ENCODE measurements around the gene SLC6A16.
"Not testable (repeated sequence)": the region's sequence is repeated elsewhere in the genome, so short reads cannot be mapped to it uniquely, and the experiment has no call there.

SLC6A16 gene

DNA sequence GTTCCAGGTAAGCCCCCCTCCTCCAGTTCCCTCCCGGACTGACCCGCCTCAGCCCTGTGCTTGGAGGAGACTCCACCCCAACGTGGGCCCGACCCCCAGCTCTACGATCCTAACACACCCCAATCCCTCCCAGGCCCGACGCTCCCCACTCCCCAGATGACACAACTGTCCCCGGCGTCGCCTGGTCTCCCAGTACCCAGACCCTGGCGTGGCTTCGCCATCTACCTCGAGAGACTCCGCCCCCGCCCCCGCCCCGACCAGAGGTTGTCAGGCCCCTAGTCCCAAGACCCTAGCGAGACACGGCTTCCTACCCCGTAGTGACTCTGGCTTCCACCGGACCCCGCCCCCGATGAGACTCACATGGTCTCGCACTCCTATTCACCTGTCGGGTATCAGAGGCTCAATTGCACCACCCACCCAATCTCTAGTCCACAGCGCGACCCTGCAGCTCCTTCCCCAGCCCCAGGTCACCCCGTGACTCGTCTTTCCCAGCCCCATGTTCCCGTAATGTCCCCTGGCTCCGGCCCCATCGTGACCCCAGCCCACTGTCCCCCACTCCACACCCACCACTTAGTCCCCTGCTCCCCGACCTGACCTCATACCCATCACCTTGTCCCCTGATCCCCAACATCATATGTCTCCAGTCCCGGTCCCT is 13.2 kb upstream of the SLC6A16 start:
- peak overlapping the region; percentile 42 for H3K4me3 Mint-ChIP-seq
- H3K36me3 Mint-ChIP-seq: no peaks in the 10 kb centered on the region

DNA sequence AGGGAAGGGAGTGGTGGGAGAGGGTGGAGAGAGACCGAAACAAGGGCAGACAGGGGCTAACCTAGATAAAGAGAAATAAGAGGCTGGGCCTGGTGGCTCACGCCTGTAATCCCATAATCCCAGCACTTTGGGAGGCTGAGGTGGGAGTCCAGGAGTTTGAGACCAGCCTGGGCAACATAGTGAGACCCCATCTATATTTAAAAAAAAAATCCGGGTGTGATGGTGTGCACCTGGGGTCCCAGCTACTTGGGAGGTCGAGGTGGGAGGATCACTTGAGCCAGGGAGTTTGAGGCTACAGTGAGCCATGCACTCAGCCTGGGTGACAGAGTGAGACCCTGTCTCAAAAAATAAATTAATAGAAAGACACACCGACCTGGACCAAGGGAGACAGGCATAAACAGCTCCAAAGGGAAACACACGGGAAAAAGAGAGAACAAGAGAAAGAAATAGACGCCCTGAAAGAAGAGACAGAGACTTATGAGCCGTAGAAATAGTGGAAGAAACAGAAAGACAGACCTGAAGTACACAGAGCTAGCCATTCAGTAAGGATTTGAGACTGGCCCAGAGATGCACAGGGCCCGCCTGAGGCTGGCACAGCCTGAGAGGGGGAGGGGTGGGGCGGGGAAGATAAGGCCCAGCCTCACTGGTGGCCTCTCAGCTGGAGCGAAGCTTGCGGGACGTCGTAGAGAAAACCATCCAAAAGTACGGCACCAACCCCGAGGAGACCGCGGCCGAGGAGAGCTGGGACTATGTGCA is 12.5 kb upstream of the SLC6A16 start:
- Mint-ChIP-seq H3K4me3 (peak overlapping the region; percentile 99), H3K9me3 (ENCODE audit: low read depth) (no peaks in the 10 kb centered on the region), H3K27me3 (no peaks in the 10 kb centered on the region), H3K4me1 (ENCODE audit: low read depth) (peaks cover 58% of the 10 kb centered on the region), H3K36me3 (no peaks in the 10 kb centered on the region), H3K27ac (peak overlapping the region; percentile 82)

More for the DNA sequence above, 13.2 kb upstream of the SLC6A16 start:
- H3K27me3 Mint-ChIP-seq: no peaks in the 10 kb centered on the region
- peaks cover 54% of the 10 kb centered on the region for H3K4me1 Mint-ChIP-seq (ENCODE audit: low read depth)
- H3K9me3 Mint-ChIP-seq (ENCODE audit: low read depth): no peaks in the 10 kb centered on the region
- peak overlapping the region; percentile 41 for H3K27ac Mint-ChIP-seq

DNA sequence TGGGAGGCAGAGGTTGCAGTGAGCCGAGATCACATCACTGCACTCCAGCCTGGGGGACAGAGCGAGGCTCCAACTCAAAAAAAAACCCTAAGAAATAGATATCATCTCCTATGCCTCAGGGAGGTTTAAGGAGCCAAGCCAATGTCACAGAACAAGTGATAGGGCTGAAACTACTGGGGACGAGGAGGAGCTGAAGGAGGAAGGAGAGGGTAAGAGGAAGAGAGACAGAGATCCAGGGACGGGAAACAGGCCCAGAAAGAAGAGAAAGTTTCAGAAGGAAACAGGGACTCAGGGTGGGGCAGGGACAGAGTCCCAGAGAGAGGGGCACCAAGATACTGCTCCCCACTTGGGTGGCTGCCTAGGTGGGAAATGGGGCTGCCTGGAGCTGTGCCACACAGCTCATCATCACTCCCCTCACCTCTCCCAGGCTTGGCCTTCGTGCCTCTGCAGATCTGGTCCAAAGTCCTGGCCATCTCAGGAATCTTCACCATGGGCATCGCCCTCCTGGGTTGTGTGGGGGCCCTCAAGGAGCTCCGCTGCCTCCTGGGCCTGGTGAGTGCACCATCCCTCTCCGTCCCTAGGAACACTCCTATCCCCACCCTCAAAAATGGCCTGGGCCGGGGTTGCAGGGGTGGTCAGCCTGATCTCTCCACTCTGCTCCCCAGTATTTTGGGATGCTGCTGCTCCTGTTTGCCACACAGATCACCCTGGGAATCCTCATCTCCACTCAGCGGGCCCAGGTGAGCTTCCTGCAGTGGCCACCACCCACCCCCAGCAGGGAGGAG is 11.7 kb upstream of the SLC6A16 start:
- H3K4me3 Mint-ChIP-seq: peak overlapping the region; percentile 99
- peak overlapping the region; percentile 91 for H3K27ac Mint-ChIP-seq
- H3K36me3 Mint-ChIP-seq: no peaks in the 10 kb centered on the region
- peaks cover 64% of the 10 kb centered on the region for H3K4me1 Mint-ChIP-seq (ENCODE audit: low read depth)
- H3K27me3 Mint-ChIP-seq: no peaks in the 10 kb centered on the region
- no peaks in the 10 kb centered on the region for H3K9me3 Mint-ChIP-seq (ENCODE audit: low read depth)

DNA sequence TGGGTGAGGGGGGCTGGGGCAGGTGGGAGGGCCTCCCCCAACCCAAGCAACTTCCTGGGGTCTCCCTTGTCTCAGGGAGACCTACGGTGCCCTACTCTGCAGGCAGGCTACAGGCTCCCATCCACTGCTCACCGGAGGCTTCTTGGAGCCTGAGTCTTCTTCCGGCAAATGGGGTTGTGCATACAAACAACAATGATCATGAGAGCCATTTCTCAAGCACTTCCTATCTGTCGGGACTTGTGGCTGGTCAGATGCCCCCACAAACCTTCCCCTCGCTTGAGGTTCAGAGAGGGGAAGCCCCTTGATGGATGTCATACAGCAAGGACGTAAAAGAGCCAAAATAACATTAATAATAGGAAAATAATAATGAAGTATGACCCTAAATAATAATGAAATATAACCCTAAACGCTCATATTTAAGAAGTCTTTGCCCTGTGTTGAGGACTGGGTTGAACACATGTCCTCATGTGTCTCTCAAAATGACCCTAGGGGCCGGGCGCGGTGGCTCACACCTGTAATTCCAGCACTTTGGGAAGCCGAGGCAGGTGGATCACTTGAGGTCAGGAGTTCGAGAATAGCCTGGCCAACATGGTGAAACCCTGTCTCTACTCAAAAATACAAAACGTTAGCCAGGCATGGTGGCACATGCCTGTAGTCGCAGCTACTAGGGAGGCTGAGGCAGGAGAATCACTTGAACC is 10.9 kb upstream of the SLC6A16 start:
- Mint-ChIP-seq H3K27me3 (no peaks in the 10 kb centered on the region), H3K4me3 (peak overlapping the region; percentile 99), H3K36me3 (no peaks in the 10 kb centered on the region), H3K4me1 (ENCODE audit: low read depth) (peaks cover 71% of the 10 kb centered on the region), H3K9me3 (ENCODE audit: low read depth) (no peaks in the 10 kb centered on the region), H3K27ac (peak overlapping the region; percentile 99)

DNA sequence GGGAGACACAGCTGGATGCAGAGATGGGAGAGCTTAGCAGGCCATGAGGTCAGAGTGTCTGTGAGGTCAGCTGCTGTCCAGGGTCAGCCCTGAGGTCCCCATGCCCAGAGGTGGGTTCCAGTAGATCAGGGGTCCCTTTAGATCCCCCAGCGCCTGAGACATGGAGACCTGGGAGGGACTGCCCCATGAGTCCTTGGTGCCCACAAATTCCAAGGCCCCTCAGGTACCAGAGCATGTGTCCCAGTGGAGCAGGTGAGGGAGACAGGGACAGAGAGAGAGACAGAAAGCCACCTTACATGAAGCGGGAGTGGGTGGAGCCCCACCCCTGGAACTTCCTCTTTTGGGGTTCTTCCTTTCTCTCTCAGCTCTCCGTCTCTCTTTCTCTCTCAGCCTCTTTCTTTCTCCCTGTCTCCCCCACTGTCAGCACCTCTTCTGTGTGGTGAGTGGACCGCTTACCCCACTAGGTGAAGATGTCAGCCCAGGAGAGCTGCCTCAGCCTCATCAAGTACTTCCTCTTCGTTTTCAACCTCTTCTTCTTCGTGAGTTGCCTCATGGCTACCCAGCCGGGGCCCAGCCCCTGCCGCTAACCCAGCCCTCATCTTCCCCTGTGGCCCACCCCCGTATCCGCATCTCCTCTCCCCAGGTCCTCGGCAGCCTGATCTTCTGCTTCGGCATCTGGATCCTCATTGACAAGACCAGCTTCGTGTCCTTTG is 10.2 kb upstream of the SLC6A16 start, which contains the start of gene CD37:
CD37 (plus strand) TSS at position 336 of the 713 bp plus-strand sequence; CDS start at position 471, 135 bp downstream.
- Mint-ChIP-seq H3K36me3 (peaks cover 1% of the 10 kb centered on the region), H3K27ac (peak within 1 kb of the TSS; percentile 99)

DNA sequence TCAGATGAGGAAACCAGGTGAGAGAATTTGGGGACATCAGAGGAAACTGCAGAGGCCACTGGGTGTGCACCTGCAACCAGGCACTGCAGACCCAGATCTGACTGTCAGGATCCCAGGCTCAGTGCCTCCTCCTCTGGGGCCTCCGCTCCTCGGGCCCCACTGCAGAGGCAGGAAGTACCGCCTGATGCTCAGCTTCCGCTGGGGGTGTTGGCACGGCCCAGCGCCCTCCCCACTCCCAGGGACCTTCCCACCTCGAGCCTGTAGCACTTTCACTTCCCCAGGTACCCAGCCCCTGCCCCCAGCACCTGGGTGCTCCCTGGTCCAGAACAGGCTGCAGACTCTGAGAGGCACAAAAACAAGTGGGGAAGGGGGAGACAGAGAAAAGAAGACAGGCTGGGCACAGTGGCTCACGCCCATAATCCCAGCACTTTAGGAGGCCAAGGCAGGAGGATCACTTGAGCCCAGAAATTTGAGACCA is 8.9 kb upstream of the SLC6A16 start:
- Mint-ChIP-seq H3K27ac (peak overlapping the region; percentile 96), H3K4me3 (peak overlapping the region; percentile 79), H3K36me3 (peaks cover 6% of the 10 kb centered on the region), H3K9me3 (ENCODE audit: low read depth) (no peaks in the 10 kb centered on the region), H3K4me1 (ENCODE audit: low read depth) (peaks cover 73% of the 10 kb centered on the region), H3K27me3 (no peaks in the 10 kb centered on the region)

More for the DNA sequence above, 10.2 kb upstream of the SLC6A16 start, which contains the start of gene CD37:
- H3K9me3 Mint-ChIP-seq (ENCODE audit: low read depth): no peaks in the 10 kb centered on the region
- H3K4me1 Mint-ChIP-seq (ENCODE audit: low read depth): peaks cover 73% of the 10 kb centered on the region
- H3K4me3 Mint-ChIP-seq: peak within 1 kb of the TSS; percentile 99
- no peaks in the 10 kb centered on the region for H3K27me3 Mint-ChIP-seq

DNA sequence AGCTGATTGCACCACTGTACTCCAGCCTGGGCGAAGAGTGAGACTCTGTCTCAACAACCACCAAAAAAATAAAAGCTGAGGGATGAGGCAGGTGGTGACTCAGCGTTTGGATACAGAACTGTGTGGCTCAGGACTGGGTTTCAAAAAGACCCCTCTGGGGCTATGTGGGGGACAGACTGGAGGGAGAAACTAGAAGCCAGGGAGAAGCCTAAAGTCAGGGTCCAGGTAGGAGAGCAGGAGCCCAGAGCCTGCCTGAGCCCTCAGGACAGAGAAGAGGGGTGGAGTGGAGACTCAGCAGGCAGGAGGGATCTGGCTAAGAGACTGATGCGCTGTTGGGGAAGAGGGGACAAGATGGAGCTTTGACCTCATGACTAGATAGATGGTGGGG is 8.4 kb upstream of the SLC6A16 start:
- no peaks in the 10 kb centered on the region for H3K27me3 Mint-ChIP-seq
- H3K36me3 Mint-ChIP-seq: peaks cover 8% of the 10 kb centered on the region
- peak overlapping the region; percentile 96 for H3K27ac Mint-ChIP-seq
- no peaks in the 10 kb centered on the region for H3K9me3 Mint-ChIP-seq (ENCODE audit: low read depth)
- peaks cover 73% of the 10 kb centered on the region for H3K4me1 Mint-ChIP-seq (ENCODE audit: low read depth)
- H3K4me3 Mint-ChIP-seq: peak overlapping the region; percentile 79

DNA sequence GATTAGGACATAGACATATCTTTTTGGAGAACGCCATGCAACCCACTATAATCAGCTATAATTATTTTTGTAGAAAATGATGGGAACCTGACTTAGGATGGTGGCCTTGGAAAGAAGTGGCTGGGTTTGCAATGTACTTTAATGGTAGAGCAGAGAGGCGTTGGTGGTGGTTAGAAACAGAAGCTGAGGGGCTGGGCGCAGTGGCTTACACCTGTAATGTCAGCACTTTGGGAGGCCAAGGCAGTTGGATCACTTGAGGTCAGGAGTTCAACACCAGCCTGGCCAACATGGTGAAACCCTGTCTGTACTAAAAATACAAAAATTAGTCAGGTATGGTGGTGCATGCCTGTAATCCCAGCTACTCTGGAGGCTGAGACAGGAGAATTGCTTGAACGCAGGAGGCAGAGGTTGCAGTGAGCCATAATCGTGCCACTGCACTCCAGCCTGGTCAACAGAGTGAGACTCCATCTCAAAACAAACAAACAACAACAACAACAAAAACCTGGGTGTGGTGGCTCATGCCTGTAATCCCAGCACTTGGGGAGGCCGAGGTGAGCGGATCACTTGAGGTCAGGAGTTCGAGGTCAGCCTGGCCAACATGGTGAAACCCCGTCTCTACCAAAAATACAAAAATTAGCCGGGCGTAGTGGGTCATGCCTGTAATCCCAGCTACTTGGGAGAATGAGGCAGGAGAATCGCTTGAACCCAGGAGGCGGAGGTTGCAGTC is 7.9 kb upstream of the SLC6A16 start:
- Mint-ChIP-seq H3K4me1 (ENCODE audit: low read depth) (peaks cover 77% of the 10 kb centered on the region), H3K4me3 (peak overlapping the region; percentile 79), H3K36me3 (peaks cover 13% of the 10 kb centered on the region), H3K27ac (peak overlapping the region; percentile 81)
- H3K9me3 Mint-ChIP-seq (ENCODE audit: low read depth); H3K27me3 Mint-ChIP-seq: not testable (repeated sequence)

DNA sequence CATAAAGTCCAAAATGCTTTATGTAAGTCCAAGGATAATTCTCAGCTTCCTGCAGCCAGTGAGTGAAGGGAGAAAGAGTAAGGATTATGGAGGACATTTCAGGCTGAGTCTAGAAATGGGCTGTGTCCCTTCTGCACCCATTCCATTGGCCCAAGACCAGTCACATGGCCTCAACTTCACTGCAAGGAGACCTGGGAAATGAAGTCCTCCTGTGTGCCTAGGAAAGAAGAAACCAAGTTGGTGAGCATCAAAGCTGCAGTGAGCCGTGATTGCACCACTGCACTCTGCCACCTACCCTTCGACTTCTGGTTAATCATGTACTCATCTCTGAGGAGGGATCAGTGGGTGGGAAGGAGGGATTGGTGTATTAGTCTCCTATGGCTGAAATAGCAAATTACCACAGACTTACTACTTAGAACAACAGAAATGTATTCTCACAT is 6.6 kb upstream of the SLC6A16 start:
- H3K27ac Mint-ChIP-seq: peak overlapping the region; percentile 79
- H3K27me3 Mint-ChIP-seq: no peaks in the 10 kb centered on the region
- peak overlapping the region; percentile 27 for H3K4me3 Mint-ChIP-seq
- H3K4me1 Mint-ChIP-seq (ENCODE audit: low read depth): peaks cover 75% of the 10 kb centered on the region
- no peaks in the 10 kb centered on the region for H3K9me3 Mint-ChIP-seq (ENCODE audit: low read depth)
- H3K36me3 Mint-ChIP-seq: peaks cover 13% of the 10 kb centered on the region

DNA sequence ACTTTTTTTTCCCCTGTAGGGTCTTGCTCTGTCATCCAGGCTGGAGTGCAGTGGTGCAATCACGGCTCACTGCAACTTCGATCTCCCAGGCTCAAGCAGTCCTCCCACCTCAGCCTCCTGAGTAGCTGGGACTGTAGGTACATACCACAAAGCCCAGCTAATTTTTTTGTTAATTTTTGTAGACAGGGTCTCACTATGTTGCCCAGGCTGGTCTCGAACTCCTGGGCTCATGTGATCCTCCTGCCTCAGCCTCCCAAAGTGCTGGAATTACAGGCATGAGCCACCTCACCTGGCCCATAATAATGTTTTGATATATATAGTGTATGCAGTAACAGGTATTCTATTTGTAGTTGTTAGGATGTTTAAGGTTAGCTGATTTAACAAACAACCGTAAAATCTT is 6.2 kb upstream of the SLC6A16 start:
- Mint-ChIP-seq H3K4me3 (peak overlapping the region; percentile 27), H3K36me3 (peaks cover 13% of the 10 kb centered on the region), H3K4me1 (ENCODE audit: low read depth) (peaks cover 70% of the 10 kb centered on the region), H3K27ac (peak overlapping the region; percentile 79)
- not testable (repeated sequence) for H3K27me3 Mint-ChIP-seq; H3K9me3 Mint-ChIP-seq (ENCODE audit: low read depth)

DNA sequence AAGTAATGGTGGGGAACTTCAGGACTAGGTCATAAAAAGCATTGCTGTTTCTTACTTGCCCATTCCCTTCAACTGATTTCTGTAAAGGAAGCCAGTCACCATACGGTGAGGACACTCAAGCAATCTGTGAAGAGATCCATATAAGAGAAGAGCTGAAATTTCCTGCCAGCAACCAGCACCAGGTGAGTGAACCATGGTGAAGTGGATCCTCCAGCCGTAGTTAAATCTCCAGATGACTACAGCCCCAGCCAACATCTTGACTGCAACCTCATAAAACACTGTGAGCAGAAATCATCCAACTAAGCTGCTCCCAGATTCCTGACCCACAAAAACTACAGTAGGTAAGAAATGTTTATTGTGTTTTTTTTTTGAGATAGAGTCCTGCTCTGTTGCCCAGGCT is 3.8 kb upstream of the SLC6A16 start:
- peak overlapping the region; percentile 62 for H3K27ac Mint-ChIP-seq
- peaks cover 15% of the 10 kb centered on the region for H3K36me3 Mint-ChIP-seq
- peak overlapping the region; percentile 13 for H3K4me3 Mint-ChIP-seq
- H3K4me1 Mint-ChIP-seq (ENCODE audit: low read depth): peaks cover 51% of the 10 kb centered on the region
- H3K9me3 Mint-ChIP-seq (ENCODE audit: low read depth): no peaks in the 10 kb centered on the region
- no peaks in the 10 kb centered on the region for H3K27me3 Mint-ChIP-seq

DNA sequence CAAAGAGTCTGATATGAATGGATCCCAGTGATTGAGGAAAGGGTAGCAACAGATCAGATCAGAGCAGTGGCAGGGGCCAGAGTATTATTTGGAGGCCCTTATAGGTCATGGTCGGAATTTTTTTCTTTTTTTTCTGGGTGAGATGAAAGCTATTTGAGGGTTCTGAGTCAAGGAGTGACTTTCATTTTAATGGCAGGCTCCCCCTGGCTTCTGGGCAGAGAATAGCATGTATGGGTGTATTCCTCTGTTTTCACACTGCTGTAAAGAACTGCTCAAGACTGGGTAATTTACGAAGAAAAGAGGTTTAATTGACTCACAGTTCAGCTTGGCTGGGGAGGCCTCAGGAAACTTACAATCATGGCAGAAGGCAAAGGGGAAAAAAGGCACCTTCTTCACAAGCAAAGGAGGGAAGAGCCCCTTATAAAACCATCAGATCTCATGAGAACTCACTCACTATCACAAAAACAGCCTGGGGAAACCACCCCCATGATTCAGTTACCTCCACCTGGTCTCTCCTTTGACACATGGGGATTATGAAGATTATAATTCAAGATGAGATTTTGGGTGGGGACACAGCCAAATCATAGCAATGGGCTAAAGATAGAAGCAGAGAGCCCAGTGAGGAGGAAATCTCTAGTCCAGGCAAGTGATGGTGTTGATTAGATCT is 3.0 kb upstream of the SLC6A16 start:
- no peak overlapping the region for H3K4me3 Mint-ChIP-seq
- H3K27me3 Mint-ChIP-seq: no peaks in the 10 kb centered on the region
- peaks cover 43% of the 10 kb centered on the region for H3K4me1 Mint-ChIP-seq (ENCODE audit: low read depth)
- H3K27ac Mint-ChIP-seq: peak overlapping the region; percentile 62
- H3K9me3 Mint-ChIP-seq (ENCODE audit: low read depth): no peaks in the 10 kb centered on the region
- H3K36me3 Mint-ChIP-seq: peaks cover 17% of the 10 kb centered on the region

DNA sequence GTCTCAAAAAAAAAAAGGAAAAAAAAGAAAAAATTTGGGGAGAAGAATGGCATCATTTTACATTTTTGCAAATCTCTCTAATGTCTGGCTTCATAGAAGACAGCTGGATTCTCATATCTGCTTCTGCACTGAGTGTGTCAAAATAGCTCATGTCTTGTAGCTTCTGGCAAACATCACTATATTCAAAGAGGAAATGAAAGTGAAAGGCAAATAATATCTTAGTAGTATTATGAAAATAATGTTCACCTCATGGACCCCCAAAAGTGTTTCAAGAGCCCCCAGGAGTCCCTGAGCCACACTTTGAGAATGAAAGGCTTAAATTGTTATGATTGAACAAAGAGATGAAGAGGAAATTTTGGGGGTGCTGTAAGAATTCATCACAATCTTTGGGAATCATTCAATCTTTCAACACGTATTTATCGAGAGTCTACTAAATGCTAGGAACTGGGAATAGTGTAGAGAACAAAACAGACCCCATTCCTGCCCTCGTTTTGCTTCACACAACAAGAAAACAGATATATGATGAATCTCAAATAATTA is 1.2 kb upstream of the SLC6A16 start:
- Mint-ChIP-seq H3K27me3 (no peaks in the 10 kb centered on the region), H3K9me3 (ENCODE audit: low read depth) (no peaks in the 10 kb centered on the region), H3K4me1 (ENCODE audit: low read depth) (peaks cover 31% of the 10 kb centered on the region), H3K27ac (no peak overlapping the region), H3K4me3 (no peak overlapping the region), H3K36me3 (peaks cover 22% of the 10 kb centered on the region)

Measured in activated naive CD8-positive, alpha-beta T cell (primary cell).